H9 (cell line): ENCODE results near the gene FXYD7. TPM values are rescaled to one million over a fixed set of nuclear protein-coding genes. Genes with fewer than 3 reads are reported as not detected.
A peak's percentile ranks its signal among the peaks of the same experiment; 100 is the strongest.

Experiments
- DNase-seq: peaks from one replicate; pipeline ENCODE4 v3.0.0-alpha.2; 2017
- H2AFZ ChIP-seq: one replicate; pipeline ENCODE4 v1.6.1; 2013; ENCODE audit warnings: mild to moderate bottlenecking, low read length, control low read depth, moderate library complexity
- H2AK5ac ChIP-seq: 2 replicates; pipeline ENCODE4 v1.6.1; 2013; ENCODE audit warnings: low read length, control low read depth, mixed read lengths; ENCODE audit not compliant: insufficient read length
- H2BK120ac ChIP-seq: one replicate; pipeline ENCODE4 v1.6.1; 2013; ENCODE audit warnings: low read depth, mild to moderate bottlenecking, low read length, control low read depth, inconsistent platforms; ENCODE audit not compliant: poor library complexity, severe bottlenecking
- H2BK12ac ChIP-seq: 2 replicates; pipeline ENCODE4 v1.6.1; 2013; ENCODE audit warnings: low read length, control low read depth, mixed read lengths, low read depth; ENCODE audit not compliant: insufficient read length
- H2BK15ac ChIP-seq: 2 replicates; pipeline ENCODE4 v1.6.1; 2013; ENCODE audit warnings: low read depth, low read length, control low read depth
- H2BK20ac ChIP-seq: one replicate; pipeline ENCODE4 v1.6.1; 2013; ENCODE audit warnings: low read depth, mild to moderate bottlenecking, low read length, control low read depth, inconsistent platforms; ENCODE audit not compliant: poor library complexity, severe bottlenecking
- H2BK5ac ChIP-seq: 2 replicates; pipeline ENCODE4 v1.6.1; 2013; ENCODE audit warnings: low read length, control low read depth, mixed read lengths; ENCODE audit not compliant: insufficient read length
- H3K14ac ChIP-seq: 2 replicates; pipeline ENCODE4 v1.6.1; 2013; ENCODE audit warnings: low read length, control low read depth; ENCODE audit not compliant: insufficient read depth
- H3K18ac ChIP-seq: 2 replicates; pipeline ENCODE4 v1.6.1; 2013; ENCODE audit warnings: low read depth, mild to moderate bottlenecking, mixed read lengths, low read length, control low read depth; ENCODE audit not compliant: insufficient read length
- H3K23ac ChIP-seq: 2 replicates; pipeline ENCODE4 v1.6.1; 2013; ENCODE audit warnings: low read length, control low read depth, mixed read lengths, low read depth; ENCODE audit not compliant: insufficient read length
- H3K23me2 ChIP-seq: 2 replicates; pipeline ENCODE4 v1.6.1; 2013; ENCODE audit warnings: low read depth, mild to moderate bottlenecking, mixed read lengths, low read length, control low read depth; ENCODE audit not compliant: insufficient read length, poor library complexity, severe bottlenecking
- H3K27ac ChIP-seq: 2 replicates; pipeline ENCODE4 v1.5.1; 2013; ENCODE audit warnings: low read length, control low read depth, mixed read lengths, low read depth; ENCODE audit not compliant: insufficient read length
- H3K27me3 ChIP-seq: 2 replicates; pipeline ENCODE4 v1.6.1; 2013; ENCODE audit warnings: low read length, control low read depth, inconsistent platforms; ENCODE audit not compliant: insufficient read depth
- H3K4ac ChIP-seq: 2 replicates; pipeline ENCODE4 v1.6.1; 2013; ENCODE audit warnings: low read depth, mild to moderate bottlenecking, control low read depth, inconsistent platforms, low read length, moderate library complexity
- H3K4me1 ChIP-seq: 2 replicates; pipeline ENCODE4 v1.6.1; 2013; ENCODE audit warnings: low read length, control low read depth, inconsistent platforms; ENCODE audit not compliant: insufficient read depth
- H3K4me2 ChIP-seq: 2 replicates; pipeline ENCODE4 v1.6.1; 2013; ENCODE audit warnings: low read length, control low read depth, mixed read lengths; ENCODE audit not compliant: insufficient read length, insufficient read depth
- H3K56ac ChIP-seq: 2 replicates; pipeline ENCODE4 v1.6.1; 2013; ENCODE audit warnings: low read depth, mild to moderate bottlenecking, mixed read lengths, low read length, control low read depth; ENCODE audit not compliant: insufficient read length
- H3K79me1 ChIP-seq: 2 replicates; pipeline ENCODE4 v1.6.1; 2013; ENCODE audit warnings: low read depth, mild to moderate bottlenecking, moderate library complexity, low read length, control low read depth, inconsistent platforms; ENCODE audit not compliant: insufficient read depth, poor library complexity, severe bottlenecking
- H3K79me2 ChIP-seq: 2 replicates; pipeline ENCODE4 v1.6.1; 2013; ENCODE audit warnings: low read length, control low read depth, inconsistent platforms; ENCODE audit not compliant: insufficient read depth
- H3K9ac ChIP-seq: 2 replicates; pipeline ENCODE4 v1.6.1; 2013; ENCODE audit warnings: low read length, control low read depth, mixed read lengths; ENCODE audit not compliant: insufficient read length; ENCODE audit errors: extremely low read depth
- H3K9me3 ChIP-seq: one replicate; pipeline ENCODE4 v1.6.1; 2013; ENCODE audit warnings: low read depth, low read length, inconsistent platforms; ENCODE audit not compliant: control insufficient read depth
- H3T11ph ChIP-seq: one replicate; pipeline ENCODE4 v1.6.1; 2013; ENCODE audit warnings: mild to moderate bottlenecking, low read length, control low read depth, inconsistent platforms
- H4K20me1 ChIP-seq: one replicate; pipeline ENCODE4 v1.6.1; 2013; ENCODE audit not compliant: control insufficient read depth, insufficient read length, insufficient read depth
- H4K5ac ChIP-seq: 2 replicates; pipeline ENCODE4 v1.6.1; 2013; ENCODE audit warnings: low read depth, mild to moderate bottlenecking, mixed read lengths, low read length, control low read depth; ENCODE audit not compliant: insufficient read length
- H4K8ac ChIP-seq: replicated peaks from 2 replicates; pipeline ENCODE4 v1.6.1; 2013; ENCODE audit warnings: low read length, control low read depth, mixed read lengths, low read depth; ENCODE audit not compliant: insufficient read length
- H4K91ac ChIP-seq: 2 replicates; pipeline ENCODE4 v1.6.1; 2013; ENCODE audit warnings: low read depth, mild to moderate bottlenecking, moderate library complexity, mixed read lengths, low read length, control low read depth; ENCODE audit not compliant: insufficient read length
- H3K27ac Mint-ChIP-seq, 3 experiments: 2 replicates in 2 of 3; 3 replicates in 1 of 3; pipeline ENCODE4 v1.8.0; 2020 to 2021; ENCODE audit warnings: mixed read lengths in 3 of 3, mild to moderate bottlenecking in 1 of 3, moderate library complexity in 1 of 3
- H3K27me3 Mint-ChIP-seq: 2 replicates; pipeline ENCODE4 v1.8.0; 2021; ENCODE audit warnings: low read depth, mild to moderate bottlenecking, moderate library complexity, mixed read lengths
- H3K36me3 Mint-ChIP-seq, 3 experiments: 2 replicates in 2 of 3; 3 replicates in 1 of 3; pipeline ENCODE4 v1.8.0; 2020 to 2021; ENCODE audit warnings: low read depth in 3 of 3, mixed read lengths in 3 of 3; ENCODE audit not compliant: insufficient read depth in 1 of 3
- H3K4me1 Mint-ChIP-seq, 2 experiments: 2 replicates each; pipeline ENCODE4 v1.8.0; 2020; ENCODE audit warnings: mixed read lengths in 2 of 2
- H3K4me3 Mint-ChIP-seq, 2 experiments: 2 replicates in 1 of 2; 3 replicates in 1 of 2; pipeline ENCODE4 v1.8.0; 2020 to 2021; ENCODE audit warnings: mild to moderate bottlenecking in 2 of 2, mixed read lengths in 2 of 2, moderate library complexity in 1 of 2
- H3K9me3 Mint-ChIP-seq, 2 experiments: 2 replicates in 1 of 2; 3 replicates in 1 of 2; pipeline ENCODE4 v1.8.0; 2020; ENCODE audit warnings: mild to moderate bottlenecking in 2 of 2, mixed read lengths in 2 of 2, moderate library complexity in 1 of 2
- CTCF ChIP-seq: fragments of 200-600 bp; sonication (generic); conservative IDR thresholded peaks from 3 replicates; pipeline ENCODE4 v1.8.0; 2021; ENCODE audit warnings: antibody characterized with exemption, mild to moderate bottlenecking
- WGBS: extraction: QIAGEN DNeasy Blood & Tissue Kit; methylation state at CpG from one replicate; pipeline ENCODE4 v1.1.7; 2013; ENCODE audit warnings: missing lambda C conversion rate, low lambda C conversion rate, mixed read lengths; ENCODE audit not compliant: insufficient read length; ENCODE audit errors: extremely low coverage; 5-methylcytosine and 5-hydroxymethylcytosine counted together
- total RNA-seq: library from RNA; stranded (reverse); gene quantifications from 2 replicates; pipeline ENCODE4 v1.2.1, GENCODE V29; 2021

Gene FXYD7
- total RNA-seq, 1 experiment from 2014 or later, result 9.0 TPM

- Histone ChIP-seq H3K4me1 (no peaks in the 10 kb centered on the region; the same call in 1 of the 2 replicates), H3K9me3 (no peaks in the 10 kb centered on the region), H2BK12ac (no peak overlapping the region), H3K27me3 (no peaks in the 10 kb centered on the region), H3K4me2 (no peak overlapping the region), H3K56ac (no peak overlapping the region), H3K14ac (0 out of 2 replicates have a peak overlapping the region, but pooled peaks have one; percentile 20), H2BK5ac (no peak overlapping the region), H4K8ac (no peak overlapping the region), H3K27ac (no peak overlapping the region), H3K79me1 (no peaks in the 10 kb centered on the region), H3K23ac (no peak overlapping the region), H2AFZ (no peak overlapping the region), H4K91ac (no peak overlapping the region), H2BK15ac (no peak overlapping the region), H3K18ac (no peak overlapping the region), H3T11ph (no peak overlapping the region), H2BK20ac (no peak overlapping the region), H3K23me2 (no peaks in the 10 kb centered on the region), H3K9ac (no peak overlapping the region), H4K20me1 (no peaks in the 10 kb centered on the region), H2AK5ac (no peak overlapping the region), H4K5ac (no peak overlapping the region), H3K4ac (no peak overlapping the region), H3K79me2 (no peaks in the 10 kb centered on the region), H2BK120ac (no peak overlapping the region)
- TF ChIP-seq CTCF, result no peak
- Mint-ChIP-seq H3K27me3 (peaks cover 3% of the 10 kb centered on the region), H3K27ac (peak overlapping the region in 1 of 3 experiments; percentile 27; a peak in 1 of 7 replicates), H3K9me3 (no peaks in the 10 kb centered on the region), H3K4me1 (peaks cover 31 to 34% of the 10 kb centered on the region in 2 experiments), H3K36me3 (no peaks in the 10 kb centered on the region), H3K4me3 (no peak overlapping the region; a peak in 1 of 5 replicates)
- no CpG with 5 or more reads among the region's 5 CpGs for WGBS
- DNase-seq, result no peak
Measured at GRCh38 chr19:35123573-35123972, 19.5 kb upstream of the FXYD7 start.
